CD14-positive monocyte (primary cell): ENCODE data around the gene STH. TPM values are rescaled to one million over a fixed set of nuclear protein-coding genes. Genes with fewer than 3 reads are reported as not detected.

Experiments used
- DNase-seq, 3 donors: peaks; one replicate each; pipeline ENCODE4 v3.0.0-alpha.2; 2011 to 2022
- H2AFZ ChIP-seq: 2 replicates; pipeline ENCODE4 v1.6.0; 2012; ENCODE audit warnings: mild to moderate bottlenecking, low read depth, low read length, inconsistent platforms; ENCODE audit not compliant: insufficient read depth, poor library complexity, severe bottlenecking
- H3K27ac ChIP-seq, 2 donors: 1 replicate in 1 of 2; 2 replicates in 1 of 2; pipeline ENCODE4 v1.5.1; 2012 to 2013; ENCODE audit warnings: low read length in 2 of 2, control low read depth in 1 of 2, inconsistent platforms in 1 of 2, low read depth in 1 of 2, mild to moderate bottlenecking in 1 of 2
- H3K27me3 ChIP-seq, 2 donors: one replicate each; pipeline versions ENCODE4 v1.6.0 to v1.6.1; 2011 to 2013; ENCODE audit warnings: low read length in 2 of 2; ENCODE audit not compliant: control insufficient read depth in 2 of 2, insufficient read depth in 2 of 2
- H3K36me3 ChIP-seq, 2 donors: replicated peaks in 1 of 2; 1 replicate in 1 of 2; 2 replicates in 1 of 2; pipeline versions ENCODE4 v1.5.1 to v1.6.1; 2012 to 2013; ENCODE audit warnings: low read length in 2 of 2, control low read depth in 1 of 2, inconsistent platforms in 1 of 2, mild to moderate bottlenecking in 1 of 2; ENCODE audit not compliant: insufficient read depth in 2 of 2, control insufficient read depth in 1 of 2
- H3K4me1 ChIP-seq, 2 donors: 1 replicate in 1 of 2; 2 replicates in 1 of 2; pipeline versions ENCODE4 v1.5.1 to v1.6.1; 2012 to 2013; ENCODE audit warnings: low read length in 2 of 2, control low read depth in 1 of 2, inconsistent platforms in 1 of 2, mild to moderate bottlenecking in 1 of 2, moderate library complexity in 1 of 2; ENCODE audit not compliant: insufficient read depth in 2 of 2, control insufficient read depth in 1 of 2
- H3K4me2 ChIP-seq: replicated peaks from 2 replicates; pipeline ENCODE3; 2012; ENCODE audit warnings: low read length, moderate library complexity, mild to moderate bottlenecking; ENCODE audit not compliant: poor library complexity, severe bottlenecking; ENCODE audit errors: extremely low read depth
- H3K4me3 ChIP-seq, 3 experiments: fragments of 200-600 bp in 1 of 3; sonication (generic) in 1 of 3; replicated peaks in 1 of 3; 1 replicate in 2 of 3; 2 replicates in 1 of 3; pipeline ENCODE4 v1.5.1; 2011 to 2013; ENCODE audit warnings: low read length in 3 of 3, mild to moderate bottlenecking in 3 of 3, control low read depth in 2 of 3, low read depth in 2 of 3, inconsistent platforms in 1 of 3, moderate library complexity in 1 of 3
- H3K79me2 ChIP-seq: 2 replicates; pipeline ENCODE4 v1.6.0; 2012; ENCODE audit warnings: mild to moderate bottlenecking, control low read depth, inconsistent platforms, low read length, moderate library complexity; ENCODE audit not compliant: insufficient read depth
- H3K9ac ChIP-seq: 2 replicates; pipeline ENCODE4 v1.6.0; 2017; ENCODE audit warnings: low read length, mild to moderate bottlenecking; ENCODE audit not compliant: insufficient read depth, poor library complexity, severe bottlenecking
- H3K9me3 ChIP-seq, 2 donors: replicated peaks in 1 of 2; 1 replicate in 1 of 2; 2 replicates in 1 of 2; pipeline versions ENCODE4 v1.5.1 to v1.6.1; 2012 to 2013; ENCODE audit warnings: low read length in 2 of 2, control low read depth in 1 of 2; ENCODE audit not compliant: control insufficient read depth in 1 of 2, insufficient read depth in 1 of 2
- H4K20me1 ChIP-seq: 2 replicates; pipeline ENCODE4 v1.6.0; 2012; ENCODE audit warnings: mild to moderate bottlenecking, low read length, control low read depth, moderate library complexity; ENCODE audit not compliant: insufficient read depth
- H3K27ac Mint-ChIP-seq, 7 donors: one replicate each; pipeline ENCODE4 v1.8.0; 2020; ENCODE audit warnings: mild to moderate bottlenecking in 7 of 7, mixed read lengths in 7 of 7, moderate library complexity in 6 of 7, inconsistent platforms in 2 of 7
- H3K27me3 Mint-ChIP-seq, 3 donors: one replicate each; pipeline ENCODE4 v1.8.0; 2021 to 2022; ENCODE audit warnings: low read depth in 3 of 3, mild to moderate bottlenecking in 3 of 3, mixed read lengths in 3 of 3, moderate library complexity in 3 of 3, inconsistent platforms in 1 of 3
- H3K36me3 Mint-ChIP-seq, 2 donors: one replicate each; pipeline ENCODE4 v1.8.0; 2020; ENCODE audit warnings: mixed read lengths in 2 of 2, inconsistent platforms in 1 of 2, mild to moderate bottlenecking in 1 of 2
- H3K4me1 Mint-ChIP-seq: one replicate; pipeline ENCODE4 v1.8.0; 2020; ENCODE audit warnings: mild to moderate bottlenecking, mixed read lengths
- H3K4me3 Mint-ChIP-seq, 2 donors: one replicate each; pipeline ENCODE4 v1.8.0; 2020; ENCODE audit warnings: mild to moderate bottlenecking in 2 of 2, mixed read lengths in 2 of 2, moderate library complexity in 1 of 2
- H3K9me3 Mint-ChIP-seq, 7 donors: one replicate each; pipeline ENCODE4 v1.8.0; 2020 to 2022; ENCODE audit warnings: mixed read lengths in 7 of 7, mild to moderate bottlenecking in 6 of 7, moderate library complexity in 6 of 7, inconsistent platforms in 2 of 7
- CTCF ChIP-seq: fragments of 200-600 bp; IDR thresholded peaks from one replicate; pipeline ENCODE4 v1.8.0; 2022; ENCODE audit warnings: antibody characterized with exemption, mild to moderate bottlenecking
- WGBS: methylation state at CpG from one replicate; pipeline ENCODE4 v1.1.5; 2013; ENCODE audit warnings: missing lambda C conversion rate; ENCODE audit not compliant: insufficient coverage; 5-methylcytosine and 5-hydroxymethylcytosine counted together
- intact Hi-C, 2 donors: fragments of 100-400 bp; cut with micrococcal nuclease; formaldehyde crosslinking; loops; one replicate each; pipeline versions ENCODE4 v1.15.0 to v1.15.1; 2023
- polyA plus RNA-seq, 3 donors: library from polyadenylated mRNA; depleted of rRNA in 1 of 3; unstranded in 2 of 3; stranded (reverse) in 1 of 3; fragments of 300-500 nt in 2 of 3; fragments of >200 nt in 1 of 3; fragmentation: Illumina TruSeq in 2 of 3; gene quantifications; 1 replicate in 2 of 3; 2 replicates in 1 of 3; pipeline ENCODE4 v1.2.3, GENCODE V29; 2012 to 2021

The STH gene
- polyA plus RNA-seq, 3 donors = not detected

- peaks cover 0 to 4% of the 10 kb centered on the region in 2 donors for H3K27me3 ChIP-seq
- no peak overlapping the region for H3K4me3 ChIP-seq
- Mint-ChIP-seq H3K4me3 (no peak overlapping the region), H3K36me3 (no peaks in the 10 kb centered on the region), H3K4me1 (no peaks in the 10 kb centered on the region), H3K9me3 (peaks cover 0 to 4% (median 0%) of the 10 kb centered on the region in 7 donors), H3K27ac (no peak overlapping the region), H3K27me3 (peaks cover 11 to 27% (median 22%) of the 10 kb centered on the region in 3 donors)
- no peak for DNase-seq
- intact Hi-C loops = no loop called here
- H3K27ac ChIP-seq = no peak overlapping the region
- no peak for TF ChIP-seq CTCF
- H4K20me1 ChIP-seq = no peaks in the 10 kb centered on the region
- H3K4me1 ChIP-seq = no peaks in the 10 kb centered on the region
- H2AFZ ChIP-seq = no peak overlapping the region
- no peaks in the 10 kb centered on the region for H3K79me2 ChIP-seq
- no peak overlapping the region for H3K4me2 ChIP-seq
- WGBS = 80% methylated on average over 4 of the region's 4 CpGs
- H3K36me3 ChIP-seq = no peaks in the 10 kb centered on the region
- no peak overlapping the region for H3K9ac ChIP-seq
- H3K9me3 ChIP-seq = no peaks in the 10 kb centered on the region
Measured at GRCh38 chr17:45965812-45966211, 33.2 kb upstream of the STH start.

GRCh38 chr17:45966606-45967280, 32.3 kb upstream of the STH start:
- no peaks in the 10 kb centered on the region for H3K4me1 Mint-ChIP-seq
- peaks cover 0 to 4% (median 0%) of the 10 kb centered on the region in 7 donors for H3K9me3 Mint-ChIP-seq
- H3K27me3 Mint-ChIP-seq = peaks cover 11 to 28% (median 22%) of the 10 kb centered on the region in 3 donors

More at GRCh38 chr17:45966606-45967280, 32.3 kb upstream of the STH start:
- Histone ChIP-seq H3K27me3 (peaks cover 0 to 4% of the 10 kb centered on the region in 2 donors), H3K79me2 (no peaks in the 10 kb centered on the region), H2AFZ (no peak overlapping the region), H3K4me2 (no peak overlapping the region), H4K20me1 (no peaks in the 10 kb centered on the region), H3K27ac (no peak overlapping the region), H3K4me3 (no peak overlapping the region), H3K4me1 (no peaks in the 10 kb centered on the region), H3K9me3 (no peaks in the 10 kb centered on the region), H3K36me3 (no peaks in the 10 kb centered on the region), H3K9ac (no peak overlapping the region)
- Mint-ChIP-seq H3K36me3 (no peaks in the 10 kb centered on the region), H3K27ac (no peak overlapping the region), H3K4me3 (no peak overlapping the region)
- WGBS = no CpG with 5 or more reads among the region's 2 CpGs
- intact Hi-C loops = no loop called here
- no peak for TF ChIP-seq CTCF
- DNase-seq = no peak
